ENCODE results near the gene RBPJ.

DNA sequence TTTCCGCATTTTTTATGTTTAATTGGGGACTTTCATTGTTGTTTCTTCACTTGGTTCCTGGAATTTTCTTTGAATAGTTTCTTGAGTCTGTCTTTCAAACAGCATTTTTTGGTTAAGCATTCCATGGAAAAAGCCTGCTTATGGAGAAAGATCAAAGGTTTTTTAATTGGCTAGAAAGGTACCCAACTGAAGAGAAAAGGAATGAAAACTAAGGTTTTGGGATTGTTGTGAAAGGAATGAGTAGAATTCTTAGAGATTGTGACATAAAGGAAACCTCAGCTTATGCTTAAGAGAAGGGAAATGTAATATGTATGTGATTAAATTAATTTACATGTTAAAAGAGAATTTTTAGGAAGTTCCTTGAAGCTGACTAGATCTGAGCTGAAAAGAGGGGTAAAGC is 86.7 kb downstream of the RBPJ start:
- TF ChIP-seq CTCF (IDR thresholded peaks at IDR 0.05; ENCODE audit: poor library complexity, severe bottlenecking) = no peak
- no peak for TF ChIP-seq MXI1 (conservative IDR thresholded peaks at IDR 0.05; ENCODE audit: poor library complexity, severe bottlenecking)
- no peak for TF ChIP-seq EP300 (conservative IDR thresholded peaks at IDR 0.05; ENCODE audit: poor library complexity, severe bottlenecking)
- TF ChIP-seq POLR2AphosphoS5 (IDR thresholded peaks at IDR 0.05) = no peak
- no peak for TF ChIP-seq EZH2 (IDR thresholded peaks at IDR 0.05; ENCODE audit: borderline replicate concordance, insufficient read depth, low read length, poor library complexity, severe bottlenecking)

All from neural cell (in vitro differentiated cells).